NCI-H2081 (cell line): ENCODE results near the gene CXCR6.

Experiments used
- DNase-seq, 2 experiments: peaks; one replicate each; lab custom pipeline; 2025; lab: John Stamatoyannopoulos, UW

Gene CXCR6

GRCh38 chr3:45968706-45969105, 25.4 kb downstream of the CXCR6 start:
- DNase-seq = no peak

- no peak for DNase-seq
Observed at GRCh38 chr3:45969116-45969515, 25.9 kb downstream of the CXCR6 start.

- DNase-seq = no peak
Observed at GRCh38 chr3:45969953-45970352, 26.7 kb downstream of the CXCR6 start.

GRCh38 chr3:45972534-45973402, 29.5 kb downstream of the CXCR6 start:
- DNase-seq = no peak

GRCh38 chr3:45974686-45975085, 31.4 kb downstream of the CXCR6 start:
- no peak for DNase-seq

GRCh38 chr3:45975686-45976085, 32.4 kb downstream of the CXCR6 start:
- no peak for DNase-seq

GRCh38 chr3:45976191-45977091, 33.2 kb downstream of the CXCR6 start:
- no peak for DNase-seq

- DNase-seq = no peak
Observed at GRCh38 chr3:45978006-45978761, 34.9 kb downstream of the CXCR6 start.

- DNase-seq = no peak
Observed at GRCh38 chr3:45979378-45979777, 36.1 kb downstream of the CXCR6 start.

GRCh38 chr3:45980229-45980813, 37.1 kb downstream of the CXCR6 start:
- no peak for DNase-seq

GRCh38 chr3:45980819-45981218, 37.6 kb downstream of the CXCR6 start:
- DNase-seq = no peak

GRCh38 chr3:45981346-45982074, 38.2 kb downstream of the CXCR6 start:
- DNase-seq = no peak

- DNase-seq = no peak
Observed at GRCh38 chr3:45983770-45984169, 40.5 kb downstream of the CXCR6 start.

- DNase-seq = peak in 1 of 2 experiments; percentile 16
Observed at GRCh38 chr3:45984331-45985312, 41.4 kb downstream of the CXCR6 start.

GRCh38 chr3:45985532-45986302, 42.5 kb downstream of the CXCR6 start:
- DNase-seq = no peak

GRCh38 chr3:45986303-45986982, 43.2 kb downstream of the CXCR6 start:
- DNase-seq = peak in 1 of 2 experiments; percentile 33

GRCh38 chr3:45987368-45988291, 44.4 kb downstream of the CXCR6 start:
- DNase-seq = no peak
